ENCODE data around the gene CDK1.
A peak's percentile ranks its signal among the peaks of the same experiment; 100 is the strongest.

The CDK1 gene

GRCh38 chr10:60767424-60767823, 10.9 kb upstream of the CDK1 start:
- no peak for DNase-seq
- in situ Hi-C loops (cut with MboI; ENCODE audit: low pct_unique_long_range_greater_than_20kb, low sequenced_read_pairs): no loop called here

GRCh38 chr10:60769406-60769805, 8.9 kb upstream of the CDK1 start:
- in situ Hi-C loops (cut with MboI; ENCODE audit: low pct_unique_long_range_greater_than_20kb, low sequenced_read_pairs): no loop called here
- no peak for DNase-seq

- no peak for DNase-seq
- in situ Hi-C loops (cut with MboI; ENCODE audit: low pct_unique_long_range_greater_than_20kb, low sequenced_read_pairs): no loop called here
These were observed 523 bp upstream of the CDK1 start for GRCh38 chr10:60777696-60778213.

GRCh38 chr10:60778971-60779796, 906 bp downstream of the CDK1 start:
- DNase-seq: peak; percentile 60
- in situ Hi-C loops (cut with MboI; ENCODE audit: low pct_unique_long_range_greater_than_20kb, low sequenced_read_pairs): no loop called here

GRCh38 chr10:60781661-60782060, 3.4 kb downstream of the CDK1 start:
- in situ Hi-C loops (cut with MboI; ENCODE audit: low pct_unique_long_range_greater_than_20kb, low sequenced_read_pairs): no loop called here
- DNase-seq: no peak

GRCh38 chr10:60784641-60785040, 6.4 kb downstream of the CDK1 start:
- in situ Hi-C loops (cut with MboI; ENCODE audit: low pct_unique_long_range_greater_than_20kb, low sequenced_read_pairs): no loop called here
- DNase-seq: no peak

GRCh38 chr10:60788544-60788943, 10.3 kb downstream of the CDK1 start:
- in situ Hi-C loops (cut with MboI; ENCODE audit: low pct_unique_long_range_greater_than_20kb, low sequenced_read_pairs): no loop called here

GRCh38 chr10:60789340-60789739, 11.1 kb downstream of the CDK1 start:
- DNase-seq: no peak
- in situ Hi-C loops (cut with MboI; ENCODE audit: low pct_unique_long_range_greater_than_20kb, low sequenced_read_pairs): no loop called here

More at GRCh38 chr10:60788544-60788943, 10.3 kb downstream of the CDK1 start:
- DNase-seq: no peak

- DNase-seq: no peak
- in situ Hi-C loops (cut with MboI; ENCODE audit: low pct_unique_long_range_greater_than_20kb, low sequenced_read_pairs): no loop called here
These were observed 16.7 kb downstream of the CDK1 start for GRCh38 chr10:60794953-60795352.

GRCh38 chr10:60795465-60796202, 17.4 kb downstream of the CDK1 start:
- in situ Hi-C loops (cut with MboI; ENCODE audit: low pct_unique_long_range_greater_than_20kb, low sequenced_read_pairs): no loop called here
- no peak for DNase-seq

GRCh38 chr10:60796481-60796880, 18.2 kb downstream of the CDK1 start:
- DNase-seq: no peak
- in situ Hi-C loops (cut with MboI; ENCODE audit: low pct_unique_long_range_greater_than_20kb, low sequenced_read_pairs): no loop called here

GRCh38 chr10:60797200-60797599, 18.9 kb downstream of the CDK1 start:
- DNase-seq: no peak
- in situ Hi-C loops (cut with MboI; ENCODE audit: low pct_unique_long_range_greater_than_20kb, low sequenced_read_pairs): no loop called here

GRCh38 chr10:60798031-60798430, 19.8 kb downstream of the CDK1 start:
- in situ Hi-C loops (cut with MboI; ENCODE audit: low pct_unique_long_range_greater_than_20kb, low sequenced_read_pairs): no loop called here
- DNase-seq: no peak

GRCh38 chr10:60798870-60799269, 20.6 kb downstream of the CDK1 start:
- DNase-seq: no peak
- in situ Hi-C loops (cut with MboI; ENCODE audit: low pct_unique_long_range_greater_than_20kb, low sequenced_read_pairs): no loop called here

GRCh38 chr10:60799971-60800650, 21.8 kb downstream of the CDK1 start:
- in situ Hi-C loops (cut with MboI; ENCODE audit: low pct_unique_long_range_greater_than_20kb, low sequenced_read_pairs): loop anchor here (25.0 kb wide), 1 partner anchor 162 kb away; no protein-coding TSS in a partner anchor

GRCh38 chr10:60800918-60801317, 22.6 kb downstream of the CDK1 start:
- no peak for DNase-seq
- in situ Hi-C loops (cut with MboI; ENCODE audit: low pct_unique_long_range_greater_than_20kb, low sequenced_read_pairs): loop anchor here (25.0 kb wide), 1 partner anchor 161 kb away; no protein-coding TSS in a partner anchor

More at GRCh38 chr10:60799971-60800650, 21.8 kb downstream of the CDK1 start:
- no peak for DNase-seq

GRCh38 chr10:60801522-60801921, 23.2 kb downstream of the CDK1 start:
- no peak for DNase-seq
- in situ Hi-C loops (cut with MboI; ENCODE audit: low pct_unique_long_range_greater_than_20kb, low sequenced_read_pairs): loop anchor here (25.0 kb wide), 1 partner anchor 161 kb away; no protein-coding TSS in a partner anchor

GRCh38 chr10:60803433-60803832, 25.2 kb downstream of the CDK1 start:
- in situ Hi-C loops (cut with MboI; ENCODE audit: low pct_unique_long_range_greater_than_20kb, low sequenced_read_pairs): loop anchor here (25.0 kb wide), 1 partner anchor 159 kb away; no protein-coding TSS in a partner anchor
- DNase-seq: peak; percentile 57

GRCh38 chr10:60803865-60804264, 25.6 kb downstream of the CDK1 start:
- in situ Hi-C loops (cut with MboI; ENCODE audit: low pct_unique_long_range_greater_than_20kb, low sequenced_read_pairs): loop anchor here (25.0 kb wide), 1 partner anchor 158 kb away; no protein-coding TSS in a partner anchor
- no peak for DNase-seq
